Measurements from ENCODE around the gene BRMS1. TPM values are rescaled to one million over a fixed set of nuclear protein-coding genes. Genes with fewer than 3 reads are reported as not detected.

BRMS1 gene
- total RNA-seq, 1 experiment from 2014 or later: 80.5 TPM

GRCh38 chr11:66339686-66340483 is 5.0 kb downstream of the BRMS1 start:
- intact Hi-C loops (cut with micrococcal nuclease; ENCODE audit: unreplicated experiment): no loop called here
- H3K27me3 ChIP-seq (ENCODE audit: control insufficient read depth, insufficient read depth, low read length): no peaks in the 10 kb centered on the region
- TF ChIP-seq POLR2AphosphoS5 (IDR thresholded peaks at IDR 0.05; ENCODE audit: low read depth, low read length) (no peak), REST (IDR thresholded peaks at IDR 0.05; ENCODE audit: insufficient read depth in 1 of 2, low read depth in 2 of 2, low read length in 1 of 2) (no peak), SIN3A (IDR thresholded peaks at IDR 0.05; ENCODE audit: borderline replicate concordance, insufficient read depth, low read depth, low read length) (no peak), TCF7L2 (IDR thresholded peaks at IDR 0.05; ENCODE audit: low read depth, low read length) (no peak), CTCF (IDR thresholded peaks at IDR 0.05) (no peak)
- ATAC-seq (no peak), DNase-seq (ENCODE audit: low read depth, low spot score) (no peak)
- ChIA-PET CTCF (no interaction called here), POLR2A (interaction anchor here (0.7 kb wide), 1 partner anchor 80 kb away, joined by 3 read pairs; no protein-coding TSS in a partner anchor)
- peaks cover 48% of the 10 kb centered on the region for H3K4me1 ChIP-seq (ENCODE audit: control insufficient read depth, insufficient read depth, low read length)
- H3K36me3 ChIP-seq (ENCODE audit: control insufficient read depth, insufficient read depth, low read length): peaks cover 6% of the 10 kb centered on the region; the same call in 1 of the 2 replicates
- in situ Hi-C loops (cut with HindIII; ENCODE audit: low pct_unique_long_range_greater_than_20kb, low sequenced_read_pairs): no loop called here
- BruUV-seq (replicated peaks): no TSS peak
- H3K27ac ChIP-seq (ENCODE audit: low read length): no peak overlapping the region
- no peaks in the 10 kb centered on the region for H3K9me3 ChIP-seq (ENCODE audit: control insufficient read depth, insufficient read depth, low read depth, low read length)
- H3K4me3 ChIP-seq (ENCODE audit: low read depth in 2 of 2, low read length in 2 of 2): no peak overlapping the region

- peaks cover 3% of the 10 kb centered on the region; the same call in 1 of the 2 replicates for H3K36me3 ChIP-seq (ENCODE audit: control insufficient read depth, insufficient read depth, low read length)
- DNase-seq (ENCODE audit: low read depth, low spot score) (no peak), ATAC-seq (no peak)
- TF ChIP-seq SIN3A (IDR thresholded peaks at IDR 0.05; ENCODE audit: borderline replicate concordance, insufficient read depth, low read depth, low read length): no peak
- no peak for TF ChIP-seq REST (IDR thresholded peaks at IDR 0.05; ENCODE audit: insufficient read depth in 1 of 2, low read depth in 2 of 2, low read length in 1 of 2)
- no peak for TF ChIP-seq TCF7L2 (IDR thresholded peaks at IDR 0.05; ENCODE audit: low read depth, low read length)
- H3K27me3 ChIP-seq (ENCODE audit: control insufficient read depth, insufficient read depth, low read length): no peaks in the 10 kb centered on the region
- H3K27ac ChIP-seq (ENCODE audit: low read length): no peak overlapping the region
- in situ Hi-C loops (cut with HindIII; ENCODE audit: low pct_unique_long_range_greater_than_20kb, low sequenced_read_pairs) (no loop called here), intact Hi-C loops (cut with micrococcal nuclease; ENCODE audit: unreplicated experiment) (no loop called here)
- H3K4me3 ChIP-seq (ENCODE audit: low read depth in 2 of 2, low read length in 2 of 2): no peak overlapping the region
- peaks cover 49% of the 10 kb centered on the region for H3K4me1 ChIP-seq (ENCODE audit: control insufficient read depth, insufficient read depth, low read length)
- H3K9me3 ChIP-seq (ENCODE audit: control insufficient read depth, insufficient read depth, low read depth, low read length): no peaks in the 10 kb centered on the region
- ChIA-PET POLR2A (no interaction called here), CTCF (interaction anchor here (0.6 kb wide), 1 partner anchor 24 kb away, joined by 4 read pairs; no protein-coding TSS in a partner anchor)
- no TSS peak for BruUV-seq (replicated peaks)
These were observed 5.7 kb downstream of the BRMS1 start for GRCh38 chr11:66339162-66339675.
